Gastroesophageal sphincter (tissue), 4 donors: ENCODE data around the gene TMEM150A. TPM values are rescaled to one million over a fixed set of nuclear protein-coding genes. Genes with fewer than 3 reads are reported as not detected.
"Not testable (repeated sequence)": the region's sequence is repeated elsewhere in the genome, so short reads cannot be mapped to it uniquely, and the experiment has no call there.

Source experiments
- ATAC-seq: fragments of 150-250 bp; one replicate; pipeline ENCODE4 v1.9.1; 2016; ENCODE audit warnings: mild to moderate bottlenecking, moderate library complexity
- H3K27ac ChIP-seq, 4 donors: fragments of 200-600 bp; sonication (generic) in 3 of 4; 1 replicate in 3 of 4; 2 replicates in 1 of 4; pipeline ENCODE4 v1.5.1; 2016 to 2019
- H3K27me3 ChIP-seq: fragments of 200-600 bp; sonication (generic); one replicate; pipeline ENCODE4 v1.5.1; 2019
- H3K36me3 ChIP-seq, 2 donors: fragments of 200-600 bp; sonication (generic); one replicate each; pipeline ENCODE4 v1.5.1; 2019; ENCODE audit warnings: control low read depth in 1 of 2
- H3K4me1 ChIP-seq, 3 donors: fragments of 200-600 bp; sonication (generic); 1 replicate in 2 of 3; 2 replicates in 1 of 3; pipeline ENCODE4 v1.5.1; 2016 to 2019; ENCODE audit warnings: control low read depth in 2 of 3
- H3K4me3 ChIP-seq, 2 donors: fragments of 200-600 bp; sonication (generic); one replicate each; pipeline ENCODE4 v1.5.1; 2019; ENCODE audit warnings: mild to moderate bottlenecking in 1 of 2, moderate library complexity in 1 of 2
- H3K9me3 ChIP-seq, 3 donors: fragments of 200-600 bp; sonication (generic); one replicate each; pipeline ENCODE4 v1.5.1; 2017 to 2019; ENCODE audit warnings: control low read depth in 2 of 3
- EP300 ChIP-seq: sonication (generic); formaldehyde crosslinking; IDR thresholded peaks from one replicate; pipeline ENCODE4 v1.6.1; 2017; ENCODE audit warnings: antibody characterized with exemption, mild to moderate bottlenecking
- POLR2A ChIP-seq, 2 donors: fragments of 450-650 bp; IDR thresholded peaks; one replicate each; pipeline ENCODE4 v1.6.1; 2017; ENCODE audit warnings: antibody characterized with exemption in 2 of 2, mild to moderate bottlenecking in 2 of 2, moderate library complexity in 1 of 2
- POLR2AphosphoS5 ChIP-seq: sonication (generic); formaldehyde crosslinking; IDR thresholded peaks from one replicate; pipeline ENCODE4 v1.6.1; 2017; ENCODE audit warnings: antibody characterized with exemption
- WGBS, 2 donors: methylation state at CpG; one replicate each; pipeline ENCODE4 v1.1.5; 2018; ENCODE audit warnings: low coverage in 1 of 2; 5-methylcytosine and 5-hydroxymethylcytosine counted together
- total RNA-seq, 4 donors: library from RNA; depleted of rRNA; stranded (reverse); fragments of >200 nt; gene quantifications; one replicate each; pipeline ENCODE4 v1.1.0, GENCODE V29; 2016
- TF ChIP-seq, protein P1 (sequence below), 4 experiments: fragments of 200-600 bp in 2 of 4; fragments of 450-650 bp in 2 of 4; sonication (generic) in 1 of 4; IDR thresholded peaks; one replicate each; pipeline ENCODE4 v1.5.1; 2017 to 2019; ENCODE audit warnings: antibody characterized with exemption in 4 of 4, mild to moderate bottlenecking in 2 of 4, moderate library complexity in 2 of 4

Gene TMEM150A
- total RNA-seq, 4 donors from 2014 or later, result 17.6 to 26.9 (median 19.9) TPM

DNA sequence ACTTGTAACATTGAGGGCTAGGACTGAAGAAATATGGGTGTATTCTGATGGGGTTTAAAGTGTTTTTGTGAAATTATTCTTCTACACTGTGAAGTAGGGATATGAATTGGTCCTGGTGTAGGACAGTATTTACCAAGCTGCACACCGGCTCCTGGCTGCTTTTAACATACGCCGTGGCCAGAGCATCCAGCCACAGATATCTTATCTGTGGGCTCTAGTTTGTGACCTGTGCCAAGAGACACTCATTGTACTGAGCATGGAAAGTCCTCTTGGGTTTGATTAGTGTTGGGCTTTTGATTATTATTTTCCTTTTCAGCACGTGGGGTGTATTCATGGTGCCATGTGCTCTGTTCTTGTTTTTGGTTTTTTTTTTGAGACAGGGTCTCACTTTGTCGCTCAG, 21.5 kb upstream of the TMEM150A start:
- 78 to 82% methylated on average over 4 of the region's 5 CpGs for WGBS, 2 donors
- Histone ChIP-seq H3K4me1 (peaks cover 0 to 2% (median 0%) of the 10 kb centered on the region in 3 donors), H3K36me3 (peaks cover 5 to 100% of the 10 kb centered on the region in 2 donors), H3K27ac (no peak overlapping the region), H3K4me3 (no peak overlapping the region), H3K27me3 (no peaks in the 10 kb centered on the region), H3K9me3 (no peaks in the 10 kb centered on the region)
- no peak for ATAC-seq
- TF ChIP-seq, protein P1, sequence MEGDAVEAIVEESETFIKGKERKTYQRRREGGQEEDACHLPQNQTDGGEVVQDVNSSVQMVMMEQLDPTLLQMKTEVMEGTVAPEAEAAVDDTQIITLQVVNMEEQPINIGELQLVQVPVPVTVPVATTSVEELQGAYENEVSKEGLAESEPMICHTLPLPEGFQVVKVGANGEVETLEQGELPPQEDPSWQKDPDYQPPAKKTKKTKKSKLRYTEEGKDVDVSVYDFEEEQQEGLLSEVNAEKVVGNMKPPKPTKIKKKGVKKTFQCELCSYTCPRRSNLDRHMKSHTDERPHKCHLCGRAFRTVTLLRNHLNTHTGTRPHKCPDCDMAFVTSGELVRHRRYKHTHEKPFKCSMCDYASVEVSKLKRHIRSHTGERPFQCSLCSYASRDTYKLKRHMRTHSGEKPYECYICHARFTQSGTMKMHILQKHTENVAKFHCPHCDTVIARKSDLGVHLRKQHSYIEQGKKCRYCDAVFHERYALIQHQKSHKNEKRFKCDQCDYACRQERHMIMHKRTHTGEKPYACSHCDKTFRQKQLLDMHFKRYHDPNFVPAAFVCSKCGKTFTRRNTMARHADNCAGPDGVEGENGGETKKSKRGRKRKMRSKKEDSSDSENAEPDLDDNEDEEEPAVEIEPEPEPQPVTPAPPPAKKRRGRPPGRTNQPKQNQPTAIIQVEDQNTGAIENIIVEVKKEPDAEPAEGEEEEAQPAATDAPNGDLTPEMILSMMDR (IDR thresholded peaks at IDR 0.05), result no peak
- TF ChIP-seq POLR2AphosphoS5, result no peak
- no peak for TF ChIP-seq EP300
- no peak for TF ChIP-seq POLR2A (IDR thresholded peaks at IDR 0.05)

DNA sequence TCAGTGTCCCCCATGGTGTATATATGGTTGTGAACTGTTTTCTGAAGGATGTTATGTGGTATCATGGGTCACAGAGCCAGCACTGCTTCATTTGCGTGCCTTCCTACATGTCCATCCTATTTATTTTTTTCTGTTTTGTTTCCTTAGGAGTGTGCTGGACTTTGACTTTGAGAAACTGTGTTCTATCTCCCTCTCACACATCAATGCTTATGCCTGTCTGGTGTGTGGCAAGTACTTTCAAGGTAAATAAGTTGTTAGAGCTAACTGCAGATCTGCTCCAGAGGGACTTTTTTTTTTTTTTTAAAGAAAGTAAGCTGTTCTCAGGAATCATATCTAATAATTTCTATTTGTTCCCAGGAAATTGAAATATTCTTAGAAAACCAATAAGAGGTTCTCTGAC, 18.8 kb upstream of the TMEM150A start:
- no peaks in the 10 kb centered on the region for H3K27me3 ChIP-seq
- H3K36me3 ChIP-seq, result peaks cover 2 to 79% of the 10 kb centered on the region in 2 donors
- ATAC-seq, result no peak
- H3K4me3 ChIP-seq, result no peak overlapping the region
- peaks cover 6 to 26% (median 16%) of the 10 kb centered on the region in 3 donors for H3K4me1 ChIP-seq
- H3K9me3 ChIP-seq, result no peaks in the 10 kb centered on the region
- TF ChIP-seq, protein P1 (IDR thresholded peaks at IDR 0.05), result no peak
- TF ChIP-seq EP300 (no peak), POLR2AphosphoS5 (no peak), POLR2A (IDR thresholded peaks at IDR 0.05) (no peak)
- no peak overlapping the region for H3K27ac ChIP-seq
- 71 to 78% methylated on average over 1 of the region's 1 CpG for WGBS, 2 donors

DNA sequence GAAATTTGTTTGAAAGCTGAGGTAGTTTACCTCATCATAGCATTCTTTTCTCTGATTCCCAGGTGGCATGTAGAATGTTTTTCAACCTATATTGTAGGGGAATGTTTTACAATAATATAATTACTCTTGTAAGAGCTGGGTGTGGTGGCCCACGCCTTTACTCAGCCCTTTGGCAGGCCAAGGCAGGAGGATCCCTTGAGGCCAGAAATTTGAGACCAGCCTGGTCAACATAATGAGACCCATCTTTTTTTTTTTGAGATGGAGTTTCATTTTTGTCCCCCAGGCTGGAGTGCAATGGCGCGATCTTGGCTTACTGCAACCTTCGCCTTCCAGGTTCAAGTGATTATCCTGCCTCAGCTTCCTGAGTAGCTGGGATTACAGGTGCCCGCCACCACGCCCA, 17.1 kb upstream of the TMEM150A start:
- Histone ChIP-seq H3K4me1 (peaks cover 6 to 34% (median 16%) of the 10 kb centered on the region in 3 donors), H3K4me3 (no peak overlapping the region), H3K27me3 (no peaks in the 10 kb centered on the region), H3K9me3 (no peaks in the 10 kb centered on the region), H3K27ac (no peak overlapping the region), H3K36me3 (peaks cover 2 to 62% of the 10 kb centered on the region in 2 donors)
- ATAC-seq, result no peak
- 88% methylated on average over 2 of the region's 6 CpGs; no CpG with 5 or more reads in 1 of the 2 donors for WGBS, 2 donors
- no peak for TF ChIP-seq POLR2AphosphoS5
- no peak for TF ChIP-seq POLR2A (IDR thresholded peaks at IDR 0.05)

DNA sequence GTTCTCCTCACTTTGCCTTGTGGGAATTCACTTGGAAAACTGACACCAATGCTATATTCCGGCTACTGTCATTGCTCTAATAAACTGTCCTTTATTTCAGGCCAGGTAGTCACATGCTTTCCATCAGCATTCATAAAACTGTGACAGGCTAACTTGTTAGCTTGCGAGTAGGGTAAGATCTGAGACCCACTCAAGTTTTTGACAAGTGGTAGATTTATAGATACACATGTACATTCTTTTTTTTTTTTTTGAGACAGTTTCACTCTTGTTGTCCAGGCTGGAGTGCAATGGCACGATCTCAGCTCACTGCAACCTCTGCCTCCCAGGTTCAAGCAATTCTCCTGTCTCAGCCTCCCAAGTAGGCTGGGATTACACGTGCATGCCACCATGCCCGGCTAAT, 15.2 kb upstream of the TMEM150A start:
- not testable (repeated sequence) for ATAC-seq, H3K27ac ChIP-seq, H3K9me3 ChIP-seq, H3K27me3 ChIP-seq
- Histone ChIP-seq H3K36me3 (peaks cover 0 to 43% of the 10 kb centered on the region in 2 donors), H3K4me1 (peaks cover 6 to 34% (median 16%) of the 10 kb centered on the region in 3 donors), H3K4me3 (peak overlapping the region in 1 of 2 donors; percentile 87)
- WGBS, 2 donors, result 70 to 80% methylated on average over 3 to 5 of the region's 5 CpGs

DNA sequence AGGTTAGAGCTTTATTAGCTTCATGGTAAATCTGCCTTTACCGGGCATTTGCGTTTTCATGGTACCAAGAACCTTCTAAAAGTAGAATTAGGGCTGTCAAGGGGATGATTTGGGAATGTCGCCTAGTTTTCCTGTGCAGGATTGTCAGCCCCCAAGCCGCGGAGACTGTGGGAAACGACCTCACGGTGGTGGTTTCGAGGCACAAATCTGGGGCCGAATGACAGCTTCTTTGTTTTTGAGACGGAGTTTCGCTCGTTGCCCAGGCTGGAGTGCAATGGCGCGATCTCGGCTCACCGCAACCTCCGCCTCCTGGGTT, 12.9 kb upstream of the TMEM150A start:
- Histone ChIP-seq H3K9me3 (no peaks in the 10 kb centered on the region), H3K4me3 (peak overlapping the region in 1 of 2 donors; percentile 87), H3K4me1 (peaks cover 6 to 50% (median 16%) of the 10 kb centered on the region in 3 donors), H3K27me3 (no peaks in the 10 kb centered on the region), H3K27ac (peak overlapping the region; percentile 57 to 93 (median 88)), H3K36me3 (peaks cover 0 to 19% of the 10 kb centered on the region in 2 donors)
- no peak for ATAC-seq
- 86 to 89% methylated on average over 4 to 17 of the region's 17 CpGs for WGBS, 2 donors
- no peak for TF ChIP-seq POLR2AphosphoS5
- no peak for TF ChIP-seq EP300
- TF ChIP-seq, protein P1 (IDR thresholded peaks at IDR 0.05), result no peak
- no peak for TF ChIP-seq POLR2A (IDR thresholded peaks at IDR 0.05)

DNA sequence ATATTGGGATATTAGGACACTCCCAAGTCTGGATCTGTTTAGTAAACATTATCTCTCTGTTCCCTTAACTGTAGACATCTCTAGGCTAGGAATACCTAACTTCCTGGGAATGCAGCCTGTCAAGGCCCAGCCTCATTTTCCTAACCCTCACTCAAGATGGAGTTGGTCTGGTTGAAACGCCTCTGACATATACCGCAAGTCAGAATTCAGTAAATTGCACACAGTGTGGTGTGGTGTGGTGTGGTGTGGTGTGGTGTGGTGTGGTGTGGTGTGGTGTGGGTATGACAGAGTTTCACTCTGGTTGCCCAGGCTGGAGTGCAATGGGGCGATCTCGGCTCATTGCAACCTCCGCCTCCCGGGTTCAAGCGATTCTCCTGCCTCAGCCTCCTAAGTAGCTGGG, 12.3 kb upstream of the TMEM150A start:
- not testable (repeated sequence) for H3K4me3 ChIP-seq, H3K27ac ChIP-seq, H3K9me3 ChIP-seq, H3K27me3 ChIP-seq, ATAC-seq
- peaks cover 0 to 13% of the 10 kb centered on the region in 2 donors for H3K36me3 ChIP-seq
- WGBS, 2 donors, result 73 to 95% methylated on average over 4 of the region's 7 CpGs
- H3K4me1 ChIP-seq, result peaks cover 6 to 56% (median 19%) of the 10 kb centered on the region in 3 donors
